CD4-positive, alpha-beta T cell treated with Interleukin-10 for 1 hour (primary cell): ENCODE data around the gene TMEM132D.

Source experiments
- DNase-seq: peaks from one replicate; pipeline ENCODE4 v3.0.0-alpha.2; 2020

Gene TMEM132D

DNA sequence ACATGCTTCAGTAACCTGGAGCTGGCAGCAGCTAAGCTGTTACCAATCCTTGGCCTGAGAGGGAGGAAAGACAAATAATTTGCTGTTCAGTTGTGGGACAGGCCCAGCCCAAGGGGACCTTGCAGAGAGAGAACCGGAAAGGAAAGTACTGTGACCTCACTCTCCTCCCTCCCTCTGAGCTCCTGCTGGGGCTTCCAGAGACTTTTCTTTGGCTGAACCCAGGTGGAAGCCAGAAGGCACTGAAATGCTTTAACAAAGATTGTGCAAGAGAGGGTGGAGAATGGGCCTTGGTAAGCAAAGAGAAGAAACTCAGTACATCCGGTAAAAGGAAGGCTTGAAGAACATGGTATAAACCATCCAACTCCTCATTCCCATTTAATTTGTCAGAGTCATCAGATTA is 593.5 kb downstream of the TMEM132D start:
- DNase-seq = no peak

DNA sequence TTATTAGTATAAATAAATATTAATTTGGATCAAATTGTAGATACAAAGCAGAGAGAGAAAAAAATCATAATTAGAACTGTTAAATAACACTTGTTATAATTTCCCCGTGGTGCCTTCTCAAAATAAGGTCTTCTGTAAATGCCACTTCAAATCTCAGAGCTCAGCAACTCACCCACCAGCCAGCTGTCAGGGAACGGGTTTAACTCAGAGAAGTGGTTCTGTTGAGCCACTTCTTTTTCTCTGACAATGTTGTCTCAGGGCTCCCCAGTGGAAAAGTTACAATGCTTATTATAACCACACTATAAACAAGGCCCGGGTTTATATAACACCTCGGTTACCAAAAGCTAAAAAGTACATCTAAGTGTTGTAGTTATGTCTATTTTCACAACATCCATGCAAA is 598.0 kb downstream of the TMEM132D start:
- no peak for DNase-seq

DNA sequence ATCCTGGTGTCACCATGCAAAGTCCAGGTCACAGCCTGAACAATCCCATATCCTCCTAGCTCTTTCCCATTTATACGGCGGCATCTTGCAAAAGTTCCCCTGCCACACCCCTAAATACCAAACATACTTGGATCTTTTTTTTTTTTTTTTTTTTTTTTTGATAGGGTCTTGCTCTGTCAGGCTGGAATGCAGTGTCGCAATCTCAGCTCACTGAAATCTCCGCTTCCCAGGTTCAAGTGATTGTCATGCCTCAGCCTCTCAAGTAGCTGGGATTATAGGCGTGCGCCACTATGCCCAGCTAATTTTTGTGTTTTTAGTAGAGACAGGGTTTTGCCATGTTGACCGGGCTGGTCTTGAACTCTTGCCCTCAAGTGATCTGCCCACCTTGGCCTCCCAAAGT is 599.3 kb downstream of the TMEM132D start:
- DNase-seq = no peak

DNA sequence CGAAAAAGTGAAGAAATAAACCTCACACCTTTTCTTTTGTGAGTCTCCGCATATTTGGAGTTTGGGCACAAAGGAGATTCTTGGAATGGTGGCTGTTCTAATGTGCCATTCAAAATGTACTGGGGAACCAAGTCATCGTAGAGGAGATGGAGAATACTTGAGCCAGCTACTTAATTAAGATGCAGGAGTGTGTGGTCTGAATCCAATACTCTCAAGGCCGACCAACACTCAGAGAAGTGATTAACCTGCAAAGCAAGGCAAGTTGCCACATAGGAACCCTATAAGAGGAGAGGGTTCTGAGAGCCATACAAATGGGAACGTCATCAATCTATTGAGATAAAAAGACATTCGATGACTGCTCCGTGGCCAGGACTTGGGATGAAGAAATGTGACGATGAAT is 603.8 kb downstream of the TMEM132D start:
- DNase-seq = no peak

DNA sequence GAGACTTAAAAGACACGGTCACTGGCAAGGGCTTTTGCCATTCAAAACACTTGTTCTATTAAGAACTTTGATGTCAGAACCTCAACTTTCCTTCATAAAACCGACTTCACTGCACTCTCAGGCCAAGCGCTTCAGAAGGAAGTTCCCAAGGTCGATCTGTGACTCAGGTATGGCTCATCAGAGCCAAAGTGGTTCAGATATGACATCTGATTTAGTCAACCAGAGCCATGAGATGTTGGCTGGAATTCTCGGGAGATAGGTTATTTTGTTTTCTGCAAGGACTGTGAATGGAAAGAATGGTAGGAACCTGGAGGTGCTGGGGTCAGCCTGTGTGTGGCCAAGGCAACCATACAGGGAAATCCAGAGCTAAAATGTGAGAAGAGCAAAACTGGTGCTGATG is 604.9 kb downstream of the TMEM132D start:
- no peak for DNase-seq

DNA sequence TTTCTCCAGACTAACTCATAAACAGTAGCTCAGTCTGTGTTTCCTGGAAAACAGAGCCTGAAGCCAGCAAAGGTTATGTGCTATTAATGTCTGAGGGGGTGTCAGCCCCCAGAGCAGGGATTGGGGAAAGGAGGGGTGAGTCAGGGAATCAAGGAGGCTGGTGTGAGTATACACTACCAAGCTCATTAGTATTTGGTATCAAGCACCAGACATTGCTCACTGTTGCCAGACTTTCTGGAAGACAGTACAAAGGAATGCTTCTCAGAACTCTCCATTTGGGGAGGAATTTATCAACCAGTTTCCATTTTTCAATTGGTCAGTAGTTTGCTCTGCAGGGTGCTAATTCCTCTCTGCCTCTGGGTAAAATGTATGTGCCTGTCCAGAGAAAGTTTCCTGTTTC is 607.2 kb downstream of the TMEM132D start:
- DNase-seq = no peak

DNA sequence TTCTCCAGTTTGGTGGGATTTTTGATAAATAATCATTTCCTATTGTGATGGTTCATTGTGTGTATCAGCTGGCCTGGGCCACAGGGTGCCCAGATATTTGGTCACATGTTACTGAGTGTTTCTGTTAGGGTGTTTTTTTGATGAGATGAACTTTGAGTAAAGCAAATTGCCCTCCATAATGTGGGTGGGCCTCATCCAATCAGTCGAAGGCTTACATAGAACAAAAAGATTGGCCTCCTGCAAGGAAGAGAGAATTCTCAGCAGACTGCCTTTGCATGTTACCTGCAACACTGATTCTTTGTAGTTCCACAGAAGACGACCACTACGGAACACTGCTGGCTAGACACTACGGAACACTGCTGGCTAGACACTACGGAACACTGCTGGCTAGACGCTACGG is 609.0 kb downstream of the TMEM132D start:
- DNase-seq = no peak

DNA sequence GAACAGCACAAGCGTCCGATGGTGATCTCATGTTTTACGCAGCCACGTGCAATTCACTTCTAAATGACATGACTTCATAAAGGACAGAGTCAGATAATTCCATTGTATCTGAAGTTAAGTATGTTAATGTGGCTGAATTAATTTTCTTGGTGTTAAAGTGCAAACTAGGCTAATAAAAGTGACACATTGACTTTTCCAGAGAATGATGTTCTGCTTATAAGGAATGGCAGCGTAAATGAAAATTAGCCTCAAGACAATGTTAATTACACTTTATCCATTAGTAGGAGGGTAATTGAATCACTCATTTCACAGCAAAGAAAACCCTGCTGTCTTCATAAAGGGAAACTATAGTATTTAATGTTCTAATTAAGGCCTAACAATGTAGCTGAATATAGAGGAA is 624.1 kb downstream of the TMEM132D start:
- no peak for DNase-seq

DNA sequence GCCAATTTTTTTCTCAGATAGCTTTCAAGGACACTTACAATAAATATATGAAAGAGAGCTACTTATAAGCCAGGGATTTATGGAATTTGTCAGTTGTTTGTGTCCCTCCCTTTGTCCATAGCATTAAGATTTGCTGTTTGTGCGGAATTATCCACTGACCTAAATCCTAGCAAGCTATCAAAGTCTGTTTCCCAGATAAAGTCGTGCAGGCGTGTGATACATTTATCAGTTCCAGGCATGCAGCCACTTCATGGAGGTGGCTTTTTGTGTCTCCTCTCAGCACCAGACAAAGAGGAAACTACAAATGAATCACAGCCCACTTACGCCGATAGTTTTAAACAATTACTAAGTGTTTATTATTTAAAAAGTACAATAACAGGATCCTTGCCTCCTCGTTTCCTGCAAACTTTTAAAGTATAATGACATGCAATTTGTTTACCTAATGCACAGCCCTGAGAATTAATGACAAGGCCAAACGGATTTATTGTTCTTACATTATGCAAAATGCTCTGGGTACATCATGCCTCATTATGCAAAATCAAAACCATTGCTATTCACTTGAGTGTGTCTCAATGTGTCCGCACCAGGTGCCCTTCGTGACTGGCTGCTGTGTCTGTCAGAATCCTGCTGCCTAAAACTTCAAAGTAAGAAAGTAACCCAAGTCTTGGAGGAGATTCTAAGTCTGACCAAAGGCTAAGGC is 627.3 kb downstream of the TMEM132D start:
- no peak for DNase-seq

DNA sequence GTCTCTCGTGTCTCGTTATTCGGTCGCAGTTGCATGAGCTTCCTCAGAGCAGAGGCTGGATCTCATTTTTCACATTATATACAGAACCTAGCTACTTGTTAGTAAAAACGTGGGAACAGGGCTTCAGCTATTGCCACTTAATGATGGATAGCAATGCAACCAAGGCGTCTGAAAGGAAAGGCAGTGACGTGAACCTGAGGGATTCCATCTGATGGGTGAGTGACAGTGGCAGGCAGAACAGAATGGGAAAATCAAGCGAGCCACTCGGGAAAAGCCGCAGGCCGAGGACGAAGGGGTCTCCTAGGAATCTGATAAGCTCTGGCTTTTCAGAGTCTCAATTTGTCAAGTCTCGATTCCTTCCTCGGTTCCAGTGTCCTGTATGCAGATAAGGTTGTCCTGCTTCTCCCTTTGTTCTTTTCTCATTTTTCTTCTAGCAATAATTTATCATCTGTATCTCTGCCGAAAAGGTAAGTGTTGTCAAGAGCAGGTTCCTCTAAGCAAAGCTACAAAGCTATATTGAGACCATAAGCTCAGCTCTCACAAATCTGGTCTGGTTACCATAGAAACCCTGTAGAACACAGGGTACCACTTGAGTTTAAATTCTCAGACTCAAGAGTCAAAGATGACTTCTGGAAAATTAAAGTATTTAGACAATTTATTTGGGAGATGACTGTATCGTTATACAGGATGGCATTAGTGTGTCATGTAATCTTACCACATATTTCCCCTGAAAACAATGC is 633.9 kb downstream of the TMEM132D start:
- no peak for DNase-seq

DNA sequence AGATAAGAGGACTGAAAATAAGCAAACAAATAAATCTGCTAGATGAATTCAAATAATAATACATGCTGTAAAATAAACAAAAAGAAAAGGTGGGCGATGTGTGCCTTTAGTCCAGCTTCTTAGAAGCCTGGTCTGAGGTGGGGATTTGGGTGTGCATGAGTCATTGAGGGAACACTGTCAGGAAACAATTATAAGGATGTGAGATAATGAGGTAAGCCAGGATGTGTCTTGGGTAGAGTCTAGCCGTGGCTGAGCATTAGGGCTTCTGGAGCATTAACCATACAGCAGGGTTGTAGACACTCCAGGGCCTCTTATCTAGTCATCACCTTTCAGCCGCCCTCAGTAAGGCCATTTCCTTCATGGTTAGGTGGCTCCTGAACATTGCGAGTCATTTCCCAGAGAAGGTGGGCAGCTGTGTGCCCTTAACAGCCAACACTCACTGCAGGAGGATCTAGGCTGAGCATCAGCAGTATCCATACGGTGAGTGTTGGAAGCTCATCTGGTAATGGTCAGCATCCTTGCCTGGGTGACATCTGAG is 645.0 kb downstream of the TMEM132D start:
- no peak for DNase-seq

DNA sequence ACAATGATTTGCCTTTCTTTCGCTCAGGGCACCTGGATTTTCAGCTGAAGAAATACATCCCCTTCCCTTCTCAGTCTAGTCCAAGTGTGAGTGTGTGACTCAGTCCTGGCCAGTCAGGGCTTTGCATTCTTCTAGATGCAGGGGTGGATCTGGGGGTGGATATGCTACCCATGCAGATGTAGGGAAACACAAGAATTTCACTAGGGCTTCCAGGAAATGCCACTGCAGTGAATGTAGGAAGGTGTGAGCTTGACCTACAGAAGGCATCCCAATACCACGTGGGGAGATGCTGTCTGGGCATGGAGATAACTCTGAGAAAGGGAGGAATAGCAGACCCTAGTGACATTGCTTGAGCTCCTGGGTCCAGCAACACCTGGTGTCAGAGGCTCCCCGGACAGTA is 646.3 kb downstream of the TMEM132D start:
- no peak for DNase-seq

DNA sequence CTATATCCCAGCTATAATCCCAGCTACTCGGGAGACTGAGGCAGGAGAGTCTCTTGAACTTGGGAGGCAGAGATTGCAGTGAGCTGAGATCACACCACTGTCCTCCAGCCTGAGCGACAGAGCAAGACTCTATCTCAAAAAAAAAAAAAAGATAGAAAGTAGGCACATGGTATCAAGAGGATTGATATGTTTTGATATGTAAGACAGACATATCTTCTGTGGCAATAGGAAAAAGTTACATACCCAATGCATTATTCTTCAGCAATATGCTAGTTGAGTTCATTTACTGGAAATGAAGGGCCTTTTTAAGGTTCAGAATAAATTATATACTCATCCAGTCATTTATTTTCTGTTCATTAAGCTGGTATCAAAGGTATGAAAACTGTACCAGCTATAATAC is 657.2 kb downstream of the TMEM132D start:
- DNase-seq = no peak

DNA sequence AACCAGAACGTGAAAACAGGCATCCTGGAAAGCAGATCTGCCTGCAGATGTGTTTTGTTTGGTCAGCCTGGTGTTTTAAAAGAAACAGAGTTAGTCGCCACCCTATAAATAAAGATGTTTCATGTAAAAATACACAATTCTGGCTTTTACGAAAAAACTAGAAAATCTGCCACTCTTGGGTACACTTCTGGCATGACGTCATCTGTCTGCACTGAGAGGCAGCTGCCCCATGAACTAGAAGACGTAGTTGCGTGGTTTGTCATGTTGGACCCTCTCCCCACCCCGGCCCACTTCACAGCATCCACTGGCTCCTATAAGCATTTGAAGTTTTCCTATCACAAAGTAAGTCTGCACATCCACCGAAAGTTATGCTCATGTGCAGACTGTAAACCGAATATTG is 658.1 kb downstream of the TMEM132D start:
- DNase-seq = no peak

DNA sequence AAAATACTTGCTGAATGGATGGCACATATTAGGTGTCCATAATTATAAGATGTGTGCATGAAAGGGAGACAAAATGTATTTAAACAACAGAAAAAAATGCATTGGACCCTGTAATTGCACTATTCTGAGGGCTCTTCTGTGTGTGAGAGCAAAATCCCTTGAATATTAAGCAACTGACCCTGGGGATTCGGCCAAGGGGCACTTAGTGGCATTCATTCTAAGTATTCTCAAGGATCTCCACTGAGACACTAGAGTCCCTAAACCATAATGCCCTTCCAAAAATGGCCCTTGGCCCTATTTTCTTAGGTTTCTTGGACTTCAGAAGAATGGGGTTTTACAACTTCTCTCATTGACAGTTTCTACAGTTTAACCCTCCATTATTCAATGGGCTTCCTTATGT is 662.0 kb downstream of the TMEM132D start:
- DNase-seq = no peak

DNA sequence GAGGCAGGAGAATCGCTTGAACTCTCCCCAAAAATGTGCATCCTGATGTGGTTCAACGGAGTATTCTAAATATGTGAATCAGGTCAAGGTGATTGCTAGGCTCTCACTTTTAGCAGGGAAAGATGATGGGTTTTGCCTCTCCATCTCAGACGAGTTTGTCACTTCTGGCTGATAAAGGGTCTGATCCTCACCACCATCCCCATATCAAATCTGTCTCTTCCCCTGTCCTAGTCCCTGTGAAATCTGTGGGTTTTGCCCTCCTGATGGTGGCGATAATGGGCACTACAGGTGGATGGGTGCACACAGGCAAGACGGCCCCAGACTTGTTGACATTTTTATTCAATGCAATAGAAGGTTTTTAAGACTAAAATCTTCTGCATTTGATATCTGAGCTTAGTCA is 665.9 kb downstream of the TMEM132D start:
- no peak for DNase-seq

DNA sequence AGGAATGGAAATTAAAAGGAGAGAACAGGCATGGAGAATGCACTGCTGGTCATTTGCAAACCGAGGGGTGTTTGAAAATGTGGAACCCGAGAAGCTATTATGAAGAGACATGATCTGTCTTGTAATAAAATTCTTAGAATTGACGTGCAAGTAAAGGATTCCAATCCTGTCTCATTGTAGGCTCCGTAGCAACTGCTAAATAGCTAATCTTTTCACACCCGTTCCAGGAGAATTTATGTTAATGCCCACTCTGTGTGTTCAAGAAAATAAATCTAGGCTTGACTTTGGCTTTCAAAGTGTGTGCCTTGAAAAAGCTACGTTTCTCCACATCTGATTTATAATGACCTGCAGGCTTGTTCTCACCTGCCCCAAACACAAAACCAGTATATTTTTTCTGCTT is 669.6 kb downstream of the TMEM132D start:
- DNase-seq = no peak

DNA sequence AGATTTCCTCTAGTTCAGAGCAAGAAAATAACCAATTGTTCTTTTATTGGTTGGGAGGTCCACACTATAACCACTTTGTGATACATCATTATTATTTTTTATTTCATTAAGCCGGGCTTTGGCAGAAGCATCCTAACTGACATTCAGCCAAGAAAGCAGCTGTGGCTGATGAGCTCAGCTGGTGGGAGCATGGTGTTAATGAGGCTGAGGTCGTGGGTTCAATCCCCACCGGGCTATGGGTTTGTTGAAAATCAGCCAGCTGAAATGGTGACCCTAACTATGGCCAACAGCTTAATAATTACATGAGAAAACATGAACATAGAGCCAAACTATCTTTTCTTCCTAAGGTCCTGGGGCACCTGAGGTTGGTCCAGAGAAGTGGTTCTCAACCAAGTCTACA is 672.3 kb downstream of the TMEM132D start:
- DNase-seq = no peak

DNA sequence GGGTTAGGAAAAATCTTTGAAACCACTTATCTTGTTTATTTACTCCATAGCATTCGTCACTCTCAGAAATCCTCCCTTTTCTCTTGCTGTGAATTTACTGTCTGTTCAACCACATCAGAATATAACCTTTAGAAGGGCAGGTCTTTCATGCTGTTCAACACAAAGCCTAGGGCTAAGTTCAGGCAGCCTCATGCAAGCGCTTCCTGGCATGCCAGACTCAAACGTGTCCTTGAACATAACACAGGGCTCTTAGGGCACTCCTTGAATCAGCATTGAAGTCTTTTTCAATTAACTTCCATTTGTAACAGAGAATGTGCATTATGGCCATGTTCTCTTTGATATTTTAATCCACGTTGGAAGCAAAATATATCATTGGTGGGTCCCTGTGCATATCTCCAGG is 672.8 kb downstream of the TMEM132D start:
- no peak for DNase-seq

DNA sequence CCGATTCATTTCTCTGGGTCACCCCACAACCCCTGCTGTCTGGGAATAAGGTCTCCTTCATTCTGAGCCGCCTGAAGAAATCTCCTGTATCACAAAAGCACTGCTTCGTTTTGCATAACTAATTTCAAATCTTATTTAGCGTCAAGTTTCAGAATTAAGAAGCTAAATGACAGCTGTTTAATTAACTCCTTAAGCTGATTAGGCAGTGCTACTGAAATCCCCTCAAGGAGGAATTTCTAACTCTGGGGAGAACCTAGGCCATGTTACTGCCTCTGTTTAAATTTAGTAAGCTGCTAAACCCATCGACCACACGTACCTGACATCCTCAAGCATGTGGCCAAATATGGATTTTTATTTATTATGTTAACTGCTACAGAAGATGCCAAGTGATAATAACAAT is 677.0 kb downstream of the TMEM132D start:
- DNase-seq = no peak

DNA sequence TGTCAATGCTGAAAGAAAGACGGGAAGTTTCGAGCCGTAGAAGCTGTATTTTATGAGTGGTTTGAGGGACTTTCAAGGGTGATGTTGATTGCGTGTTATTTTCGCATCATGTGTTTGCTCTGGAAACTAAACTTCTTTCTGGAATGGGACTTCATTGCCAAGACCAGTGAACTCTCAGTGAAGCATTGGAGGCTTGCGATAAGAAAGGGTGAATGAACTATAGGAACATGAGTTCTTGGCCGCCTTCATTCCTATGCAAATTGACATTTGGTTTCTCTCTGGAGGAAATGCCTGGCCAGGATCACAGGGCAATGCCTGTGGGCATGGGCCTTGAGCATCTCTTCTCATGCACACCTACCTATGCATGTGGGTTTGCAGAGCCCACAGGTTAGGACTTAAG is 677.8 kb downstream of the TMEM132D start:
- DNase-seq = no peak

DNA sequence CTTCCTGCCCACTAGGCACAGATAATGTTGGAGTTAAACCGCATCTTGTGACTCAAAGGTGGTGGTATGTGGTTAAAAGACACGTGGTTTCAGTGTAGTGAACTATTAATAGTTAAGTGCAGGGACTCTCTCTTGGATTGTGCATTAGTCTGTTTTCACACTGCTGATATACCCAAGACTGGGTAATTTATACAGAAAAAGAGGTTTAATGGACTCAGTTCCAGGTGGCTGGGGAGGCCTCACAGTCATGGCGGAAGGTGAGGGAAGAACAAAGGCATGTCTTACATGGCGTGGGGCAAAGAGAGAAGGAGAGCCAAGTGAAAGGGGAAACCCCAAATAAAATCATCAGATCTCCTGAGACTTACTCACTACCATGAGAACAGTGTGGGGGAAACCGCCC is 688.3 kb downstream of the TMEM132D start:
- DNase-seq = no peak

DNA sequence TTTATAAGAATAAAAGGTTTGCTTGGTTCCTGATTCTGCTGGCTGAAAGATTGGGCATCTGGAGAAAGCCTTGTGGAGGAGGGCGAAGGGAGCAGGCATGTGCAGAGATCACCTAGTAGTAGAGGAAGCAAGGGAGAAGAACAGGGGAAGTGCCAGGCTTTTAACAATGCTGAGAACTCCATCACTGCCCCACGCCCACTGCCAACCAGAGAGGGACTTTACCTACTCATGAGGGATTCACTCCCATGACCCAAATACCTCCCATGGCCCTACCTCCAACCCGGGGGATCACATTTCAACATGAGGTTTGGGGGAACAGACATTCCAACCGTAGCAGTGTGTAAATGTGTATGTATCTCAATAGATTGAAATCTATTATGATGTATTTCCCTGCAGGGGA is 690.3 kb downstream of the TMEM132D start:
- no peak for DNase-seq

DNA sequence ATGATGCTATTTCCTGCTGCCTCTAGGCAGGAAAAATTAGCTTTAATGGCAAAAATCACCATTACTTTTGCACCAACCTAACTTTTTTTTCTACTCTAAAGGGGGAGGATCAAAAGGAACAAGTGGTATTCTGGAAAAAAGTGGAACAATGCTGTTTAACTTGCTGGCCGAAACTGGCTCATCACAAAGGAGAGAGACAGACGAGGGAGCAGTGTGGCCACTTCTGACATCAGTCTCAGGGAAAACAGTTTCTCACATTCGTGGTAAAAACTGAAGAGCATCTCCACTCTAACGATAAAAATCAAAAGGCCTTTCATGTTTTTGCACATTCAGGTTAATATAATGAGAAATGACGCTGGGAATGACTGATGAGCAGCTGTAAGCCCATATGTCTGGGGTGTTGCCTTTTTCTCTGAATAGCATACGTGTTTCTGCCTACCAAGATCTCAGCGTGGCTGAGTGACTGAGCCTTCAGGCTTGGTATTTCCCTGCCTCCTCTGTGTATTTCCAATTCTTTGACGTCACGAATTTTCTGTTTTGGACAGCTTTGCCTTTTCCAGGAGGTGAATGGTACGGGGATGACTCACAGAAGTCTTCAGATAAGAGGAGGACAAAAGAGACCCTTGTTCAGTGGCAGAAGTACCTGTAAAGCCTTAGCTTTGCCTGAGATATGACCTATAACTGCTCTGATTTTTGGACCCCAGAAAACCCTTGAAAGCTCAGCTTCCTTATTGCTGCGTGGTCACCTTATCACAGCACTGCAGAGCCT is 691.8 kb downstream of the TMEM132D start:
- DNase-seq = no peak
